ENCODE results near the gene ODF2.
"Not testable (repeated sequence)": the region's sequence is repeated elsewhere in the genome, so short reads cannot be mapped to it uniquely, and the experiment has no call there.

ODF2 gene

GRCh38 chr9:128455849-128456612 lies at the start of gene ODF2:
Gene ODF2 (plus strand): TSS chr9:128456006. CDS start chr9:128456092, 86 bp downstream.
- DNase-seq: peak; percentile 90

GRCh38 chr9:128406848-128407391 lies 48.9 kb upstream of the ODF2 start:
- no peak for DNase-seq

- DNase-seq: no peak
Measured at GRCh38 chr9:128408963-128409431, 46.8 kb upstream of the ODF2 start.

GRCh38 chr9:128409450-128409849 lies 46.4 kb upstream of the ODF2 start:
- no peak for DNase-seq

GRCh38 chr9:128409978-128410377 lies 45.8 kb upstream of the ODF2 start:
- no peak for DNase-seq

- no peak for DNase-seq
Measured at GRCh38 chr9:128411364-128412119, 44.3 kb upstream of the ODF2 start.

GRCh38 chr9:128412120-128412790 lies 43.6 kb upstream of the ODF2 start:
- peak; percentile 57 for DNase-seq

GRCh38 chr9:128413728-128414127 lies 42.1 kb upstream of the ODF2 start:
- DNase-seq: not testable (repeated sequence)

- DNase-seq: no peak
Measured at GRCh38 chr9:128414461-128414860, 41.3 kb upstream of the ODF2 start.

- no peak for DNase-seq
Measured at GRCh38 chr9:128415281-128415680, 40.5 kb upstream of the ODF2 start.

- no peak for DNase-seq
Measured at GRCh38 chr9:128416014-128416413, 39.8 kb upstream of the ODF2 start.

- DNase-seq: no peak
Measured at GRCh38 chr9:128416432-128417019, 39.3 kb upstream of the ODF2 start.

GRCh38 chr9:128419061-128419925 lies 36.5 kb upstream of the ODF2 start:
- DNase-seq: peak; percentile 48

GRCh38 chr9:128420060-128420650 lies 35.7 kb upstream of the ODF2 start:
- no peak for DNase-seq

GRCh38 chr9:128420651-128421481 lies 34.9 kb upstream of the ODF2 start, which contains the start of gene CERCAM:
Gene CERCAM (plus strand): TSS chr9:128420857. CDS start chr9:128420878, 21 bp downstream.
- DNase-seq: no peak

GRCh38 chr9:128421482-128421996 lies 34.3 kb upstream of the ODF2 start:
- DNase-seq: no peak

- DNase-seq: not testable (repeated sequence)
Measured at GRCh38 chr9:128422022-128422782, 33.6 kb upstream of the ODF2 start.

GRCh38 chr9:128422783-128423150 lies 33.0 kb upstream of the ODF2 start:
- DNase-seq: no peak

GRCh38 chr9:128423356-128423755 lies 32.5 kb upstream of the ODF2 start:
- not testable (repeated sequence) for DNase-seq

Measured in NCI-H1694 treated with DMSO at 0.1 percent for 48 hours (cell line).